ENCODE measurements around the gene BMF. TPM values are rescaled to one million over a fixed set of nuclear protein-coding genes. Genes with fewer than 3 reads are reported as not detected.
"Not testable (repeated sequence)": the region's sequence is repeated elsewhere in the genome, so short reads cannot be mapped to it uniquely, and the experiment has no call there.

Gene BMF
- total and polyA plus RNA-seq, 2 experiments from 2014 or later = 0.40 to 1.1 TPM

- in situ Hi-C loops (cut with MboI); H3K27ac ChIP-seq; H3K4me1 ChIP-seq (ENCODE audit: insufficient read depth); H3K27me3 ChIP-seq (replicated peaks; ENCODE audit: insufficient read depth); H3K79me2 ChIP-seq (ENCODE audit: insufficient read depth); H2AFZ ChIP-seq; H4K20me1 ChIP-seq (ENCODE audit: insufficient read depth); H3F3A ChIP-seq (ENCODE audit: insufficient read depth); H3K4me2 ChIP-seq (ENCODE audit: unreplicated experiment); H3K9me2 ChIP-seq (ENCODE audit: insufficient read depth); H3K36me3 ChIP-seq (ENCODE audit: low read depth); H3K9ac ChIP-seq; H3K4me3 ChIP-seq; H3K9me3 ChIP-seq (ENCODE audit: low read depth); DNase-seq: not testable (repeated sequence)
- 85 to 93% methylated on average over 5 of the region's 5 CpGs for WGBS, 2 experiments (ENCODE audit: low coverage in 1 of 2, low lambda C conversion rate in 2 of 2, missing lambda C conversion rate in 2 of 2)
Measured at GRCh38 chr15:40123863-40124262, 15.2 kb upstream of the BMF start.

GRCh38 chr15:40122989-40123388 lies 14.3 kb upstream of the BMF start:
- H2AFZ ChIP-seq; H3K9me3 ChIP-seq (ENCODE audit: low read depth); H4K20me1 ChIP-seq (ENCODE audit: insufficient read depth); H3K9ac ChIP-seq; H3K36me3 ChIP-seq (ENCODE audit: low read depth); H3K4me3 ChIP-seq; H3K27me3 ChIP-seq (replicated peaks; ENCODE audit: insufficient read depth); H3K9me2 ChIP-seq (ENCODE audit: insufficient read depth); DNase-seq; H3K27ac ChIP-seq; H3K4me1 ChIP-seq (ENCODE audit: insufficient read depth); H3K4me2 ChIP-seq (ENCODE audit: unreplicated experiment); H3F3A ChIP-seq (ENCODE audit: insufficient read depth); H3K79me2 ChIP-seq (ENCODE audit: insufficient read depth); in situ Hi-C loops (cut with MboI): not testable (repeated sequence)
- WGBS, 2 experiments (ENCODE audit: low coverage in 1 of 2, low lambda C conversion rate in 2 of 2, missing lambda C conversion rate in 2 of 2) = 75 to 85% methylated on average over 1 of the region's 1 CpG

- Histone ChIP-seq H4K20me1 (ENCODE audit: insufficient read depth) (no peaks in the 10 kb centered on the region), H3K9me3 (ENCODE audit: low read depth) (no peaks in the 10 kb centered on the region), H3K9ac (no peak overlapping the region), H3K9me2 (ENCODE audit: insufficient read depth) (no peaks in the 10 kb centered on the region), H3K4me1 (ENCODE audit: insufficient read depth) (no peaks in the 10 kb centered on the region), H3K4me3 (no peak overlapping the region), H3K27ac (no peak overlapping the region), H3F3A (ENCODE audit: insufficient read depth) (no peaks in the 10 kb centered on the region), H3K4me2 (ENCODE audit: unreplicated experiment) (no peak overlapping the region), H3K36me3 (ENCODE audit: low read depth) (no peaks in the 10 kb centered on the region), H3K79me2 (ENCODE audit: insufficient read depth) (no peaks in the 10 kb centered on the region), H3K27me3 (replicated peaks; ENCODE audit: insufficient read depth) (no peaks in the 10 kb centered on the region; the same call in 1 of the 2 replicates), H2AFZ (no peak overlapping the region)
- no peak for DNase-seq
- 69 to 72% methylated on average over 6 of the region's 6 CpGs for WGBS, 2 experiments (ENCODE audit: low coverage in 1 of 2, low lambda C conversion rate in 2 of 2, missing lambda C conversion rate in 2 of 2)
- TF ChIP-seq EZH2 (IDR thresholded peaks at IDR 0.05; ENCODE audit: insufficient read depth, poor library complexity, severe bottlenecking) (no peak), EZH2phosphoT487 (IDR thresholded peaks at IDR 0.05; ENCODE audit: insufficient read depth, low read depth) (no peak)
- in situ Hi-C loops (cut with MboI) = no loop called here
Measured at GRCh38 chr15:40121911-40122638, 13.4 kb upstream of the BMF start.

- no peak for TF ChIP-seq EZH2phosphoT487 (IDR thresholded peaks at IDR 0.05; ENCODE audit: insufficient read depth, low read depth)
- TF ChIP-seq EZH2 (IDR thresholded peaks at IDR 0.05; ENCODE audit: insufficient read depth, poor library complexity, severe bottlenecking) = no peak
- no peaks in the 10 kb centered on the region for H4K20me1 ChIP-seq (ENCODE audit: insufficient read depth)
- 61 to 68% methylated on average over 3 of the region's 3 CpGs for WGBS, 2 experiments (ENCODE audit: low coverage in 1 of 2, low lambda C conversion rate in 2 of 2, missing lambda C conversion rate in 2 of 2)
Measured at GRCh38 chr15:40118473-40118872, 9.8 kb upstream of the BMF start.

GRCh38 chr15:40115670-40116093 lies 7.0 kb upstream of the BMF start:
- H3K4me1 ChIP-seq (ENCODE audit: insufficient read depth) = no peaks in the 10 kb centered on the region
- DNase-seq = no peak
- whole genome bisulfite sequencing, 2 experiments (ENCODE audit: low coverage in 1 of 2, low lambda C conversion rate in 2 of 2, missing lambda C conversion rate in 2 of 2) = 54 to 56% methylated on average over 8 of the region's 8 CpGs

More at GRCh38 chr15:40118473-40118872, 9.8 kb upstream of the BMF start:
- Histone ChIP-seq H2AFZ (no peak overlapping the region), H3K27me3 (replicated peaks; ENCODE audit: insufficient read depth) (peaks cover 7% of the 10 kb centered on the region; the same call in 1 of the 2 replicates), H3K27ac (no peak overlapping the region), H3K9ac (no peak overlapping the region), H3K79me2 (ENCODE audit: insufficient read depth) (no peaks in the 10 kb centered on the region), H3K4me3 (no peak overlapping the region), H3K9me2 (ENCODE audit: insufficient read depth) (no peaks in the 10 kb centered on the region), H3F3A (ENCODE audit: insufficient read depth) (no peaks in the 10 kb centered on the region), H3K4me1 (ENCODE audit: insufficient read depth) (no peaks in the 10 kb centered on the region), H3K9me3 (ENCODE audit: low read depth) (no peaks in the 10 kb centered on the region), H3K36me3 (ENCODE audit: low read depth) (no peaks in the 10 kb centered on the region), H3K4me2 (ENCODE audit: unreplicated experiment) (no peak overlapping the region)
- in situ Hi-C loops (cut with MboI) = no loop called here
- DNase-seq = no peak

GRCh38 chr15:40115106-40115505 lies 6.4 kb upstream of the BMF start:
- H3K79me2 ChIP-seq (ENCODE audit: insufficient read depth); H3K9me2 ChIP-seq (ENCODE audit: insufficient read depth); H3K9ac ChIP-seq; H3K4me1 ChIP-seq (ENCODE audit: insufficient read depth); H4K20me1 ChIP-seq (ENCODE audit: insufficient read depth); H3K36me3 ChIP-seq (ENCODE audit: low read depth); H2AFZ ChIP-seq; DNase-seq; in situ Hi-C loops (cut with MboI); H3K27ac ChIP-seq; H3K4me3 ChIP-seq; H3K9me3 ChIP-seq (ENCODE audit: low read depth); H3F3A ChIP-seq (ENCODE audit: insufficient read depth); H3K4me2 ChIP-seq (ENCODE audit: unreplicated experiment): not testable (repeated sequence)
- peaks cover 12% of the 10 kb centered on the region; the same call in 1 of the 2 replicates for H3K27me3 ChIP-seq (replicated peaks; ENCODE audit: insufficient read depth)
- 89 to 90% methylated on average over 14 of the region's 14 CpGs for WGBS, 2 experiments (ENCODE audit: low coverage in 1 of 2, low lambda C conversion rate in 2 of 2, missing lambda C conversion rate in 2 of 2)

More at GRCh38 chr15:40115670-40116093, 7.0 kb upstream of the BMF start:
- in situ Hi-C loops (cut with MboI) = no loop called here
- Histone ChIP-seq H3K79me2 (ENCODE audit: insufficient read depth) (no peaks in the 10 kb centered on the region), H3F3A (ENCODE audit: insufficient read depth) (no peaks in the 10 kb centered on the region), H2AFZ (no peak overlapping the region), H3K36me3 (ENCODE audit: low read depth) (no peaks in the 10 kb centered on the region), H3K27ac (no peak overlapping the region), H3K27me3 (replicated peaks; ENCODE audit: insufficient read depth) (peaks cover 12% of the 10 kb centered on the region; the same call in 1 of the 2 replicates), H4K20me1 (ENCODE audit: insufficient read depth) (no peaks in the 10 kb centered on the region), H3K4me3 (no peak overlapping the region), H3K9me2 (ENCODE audit: insufficient read depth) (no peaks in the 10 kb centered on the region), H3K9ac (no peak overlapping the region), H3K9me3 (ENCODE audit: low read depth) (no peaks in the 10 kb centered on the region), H3K4me2 (ENCODE audit: unreplicated experiment) (no peak overlapping the region)
- no peak for TF ChIP-seq EZH2phosphoT487 (IDR thresholded peaks at IDR 0.05; ENCODE audit: insufficient read depth, low read depth)
- TF ChIP-seq EZH2 (IDR thresholded peaks at IDR 0.05; ENCODE audit: insufficient read depth, poor library complexity, severe bottlenecking) = no peak
